Posterior cingulate gyrus (tissue), 11 donors: ENCODE data around the gene NEDD4.
"Not testable (repeated sequence)": the region's sequence is repeated elsewhere in the genome, so short reads cannot be mapped to it uniquely, and the experiment has no call there.

Experiments
- DNase-seq, 10 donors: peaks; one replicate each; pipeline versions ENCODE4 v3.0.0 to v3.0.0-alpha.2; 2020 to 2021; ENCODE audit warnings: mixed read lengths in 3 of 10
- intact Hi-C: fragments of 100-400 bp; cut with DNase I; formaldehyde crosslinking; loops from one replicate; pipeline ENCODE4 v1.15.1; 2023

Gene NEDD4

DNA sequence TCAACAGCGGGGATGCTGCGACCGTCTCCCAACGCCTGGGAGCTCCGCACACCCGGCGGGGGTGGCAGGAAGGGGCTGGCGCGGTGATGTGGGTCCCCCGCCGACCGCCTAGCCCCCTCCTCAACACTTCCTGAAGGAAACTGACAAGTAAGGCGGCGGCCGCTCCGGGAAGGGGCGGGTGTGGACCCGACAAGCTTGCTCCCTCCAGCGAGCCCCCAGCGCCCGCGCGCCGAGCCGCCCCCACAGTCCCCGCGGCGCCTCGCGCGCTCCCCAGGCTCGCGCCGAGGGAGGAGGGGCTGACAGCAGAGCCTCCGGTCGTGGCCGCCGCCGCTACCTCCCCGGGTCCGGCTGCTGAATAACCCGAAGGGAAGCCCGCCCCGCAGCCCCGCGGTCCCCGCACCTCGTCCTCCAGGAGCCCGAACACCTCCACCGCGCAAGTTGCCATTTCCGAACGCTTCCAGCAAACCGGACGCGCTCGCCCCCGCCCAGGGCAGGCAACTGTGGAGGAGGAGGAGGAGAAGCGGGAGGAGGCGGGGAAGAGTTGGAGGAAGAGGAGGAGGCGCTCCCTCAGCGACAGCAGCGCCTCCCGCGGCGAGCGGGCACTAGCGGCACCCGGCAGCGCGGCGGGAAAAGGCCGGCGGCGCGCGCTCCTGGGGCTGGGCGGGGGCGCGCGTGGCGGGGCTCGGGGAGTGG lies at the start of gene NEDD4:
NEDD4 (minus strand) TSS at position 502 of the 693 bp plus-strand sequence; CDS start at position 445, 57 bp downstream.
- DNase-seq: peak; percentile 70 to 97 (median 81)
- intact Hi-C loops: loop anchor here (5.0 kb wide), 1 partner anchor 249 kb away; the partner anchor contains the start of gene RFX7

- DNase-seq: no peak
- intact Hi-C loops: no loop called here
Measured at GRCh38 chr15:56042498-56042897, 49.1 kb upstream of the NEDD4 start.

DNA sequence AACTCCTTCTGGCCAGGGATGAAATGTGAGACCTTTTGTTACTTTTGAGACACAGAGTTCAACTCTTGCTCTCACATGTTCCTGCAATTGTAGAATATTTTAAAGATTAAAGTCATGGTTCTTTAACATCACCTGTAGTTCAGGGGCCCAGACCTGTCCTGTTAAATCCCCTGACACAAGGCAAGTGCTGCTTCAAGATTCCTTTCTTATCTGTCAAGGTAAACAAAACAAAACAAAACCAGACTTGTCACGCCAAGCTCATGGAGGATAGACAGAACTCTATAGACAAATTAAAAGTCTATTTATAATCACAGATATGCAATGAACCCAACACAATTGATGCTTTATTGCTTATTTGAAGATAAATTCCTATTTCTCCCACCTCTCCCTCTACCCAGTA lies 48.6 kb upstream of the NEDD4 start:
- intact Hi-C loops: no loop called here
- DNase-seq: no peak

- intact Hi-C loops: no loop called here
- DNase-seq: no peak
Measured at GRCh38 chr15:56040081-56041035, 46.9 kb upstream of the NEDD4 start.

DNA sequence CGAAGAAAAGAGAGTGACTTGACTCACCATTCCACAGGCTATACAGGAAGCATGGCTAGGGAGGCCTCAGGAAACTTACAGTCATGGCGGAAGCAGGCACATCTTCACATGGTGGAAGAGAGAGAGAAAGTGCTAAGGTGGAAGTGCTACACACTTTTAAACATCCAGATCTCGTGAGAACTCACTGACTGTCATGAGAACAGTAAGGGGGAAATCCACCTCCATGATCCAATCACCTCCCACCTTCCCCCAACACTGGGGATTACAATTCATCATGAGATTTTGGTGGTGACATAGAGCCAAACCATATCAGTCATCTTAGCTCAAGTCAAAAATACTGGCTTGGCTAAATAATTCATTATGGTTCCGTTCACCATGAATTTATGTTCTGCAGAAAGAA lies 45.3 kb upstream of the NEDD4 start:
- intact Hi-C loops: no loop called here
- no peak for DNase-seq

- intact Hi-C loops: no loop called here
Measured at GRCh38 chr15:56038015-56038414, 44.6 kb upstream of the NEDD4 start.

GRCh38 chr15:56036546-56037067 lies 43.2 kb upstream of the NEDD4 start:
- no peak for DNase-seq
- intact Hi-C loops: no loop called here

More at GRCh38 chr15:56038015-56038414, 44.6 kb upstream of the NEDD4 start:
- no peak for DNase-seq

GRCh38 chr15:56035166-56035565 lies 41.8 kb upstream of the NEDD4 start:
- DNase-seq: no peak
- intact Hi-C loops: no loop called here

DNA sequence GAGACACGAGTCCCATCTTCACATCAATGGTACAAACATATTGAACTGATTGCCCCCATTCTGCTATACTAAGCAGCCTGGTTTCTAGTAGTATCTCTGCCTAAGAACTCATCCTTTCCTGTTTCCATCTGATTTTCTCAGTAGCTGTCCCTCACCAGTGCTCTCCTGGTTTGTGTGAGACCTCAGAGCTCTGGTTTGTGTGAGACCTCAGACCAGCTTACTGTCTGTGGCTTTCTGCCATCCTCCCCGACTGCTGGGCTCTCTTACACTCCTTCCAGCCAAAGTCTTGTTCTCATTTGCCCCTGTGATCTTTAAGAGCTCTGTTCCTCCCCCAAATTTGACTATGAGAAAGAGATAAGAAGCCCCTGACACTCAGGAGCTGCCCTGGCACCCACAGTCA lies 41.1 kb upstream of the NEDD4 start:
- intact Hi-C loops: no loop called here
- no peak for DNase-seq

- intact Hi-C loops: no loop called here
- DNase-seq: no peak
Measured at GRCh38 chr15:56032373-56032772, 39.0 kb upstream of the NEDD4 start.

DNA sequence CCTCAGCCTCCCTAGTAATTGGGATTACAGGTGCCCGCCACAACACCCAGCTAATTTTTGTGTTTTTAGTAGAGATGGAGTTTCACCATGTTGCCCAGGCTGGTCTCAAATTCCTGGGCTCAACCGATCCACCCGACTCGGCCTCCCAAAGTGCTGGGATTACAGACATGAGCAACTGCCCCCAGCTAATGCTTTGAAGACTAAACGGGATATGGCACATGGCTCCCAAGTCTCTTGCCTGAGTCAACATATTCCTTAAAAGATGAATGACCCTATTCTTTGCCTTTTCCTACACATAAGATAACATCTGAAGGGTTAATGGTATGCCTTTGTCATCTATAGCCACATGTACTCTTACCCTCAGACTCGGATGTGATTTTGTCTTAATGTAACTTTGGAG lies 38.4 kb upstream of the NEDD4 start:
- no peak for DNase-seq
- intact Hi-C loops: no loop called here

GRCh38 chr15:56031402-56031801 lies 38.0 kb upstream of the NEDD4 start:
- no peak for DNase-seq
- intact Hi-C loops: no loop called here

- intact Hi-C loops: no loop called here
- no peak for DNase-seq
Measured at GRCh38 chr15:56028430-56028829, 35.0 kb upstream of the NEDD4 start.

- DNase-seq, intact Hi-C loops: not testable (repeated sequence)
Measured at GRCh38 chr15:56023160-56023559, 29.7 kb upstream of the NEDD4 start.

DNA sequence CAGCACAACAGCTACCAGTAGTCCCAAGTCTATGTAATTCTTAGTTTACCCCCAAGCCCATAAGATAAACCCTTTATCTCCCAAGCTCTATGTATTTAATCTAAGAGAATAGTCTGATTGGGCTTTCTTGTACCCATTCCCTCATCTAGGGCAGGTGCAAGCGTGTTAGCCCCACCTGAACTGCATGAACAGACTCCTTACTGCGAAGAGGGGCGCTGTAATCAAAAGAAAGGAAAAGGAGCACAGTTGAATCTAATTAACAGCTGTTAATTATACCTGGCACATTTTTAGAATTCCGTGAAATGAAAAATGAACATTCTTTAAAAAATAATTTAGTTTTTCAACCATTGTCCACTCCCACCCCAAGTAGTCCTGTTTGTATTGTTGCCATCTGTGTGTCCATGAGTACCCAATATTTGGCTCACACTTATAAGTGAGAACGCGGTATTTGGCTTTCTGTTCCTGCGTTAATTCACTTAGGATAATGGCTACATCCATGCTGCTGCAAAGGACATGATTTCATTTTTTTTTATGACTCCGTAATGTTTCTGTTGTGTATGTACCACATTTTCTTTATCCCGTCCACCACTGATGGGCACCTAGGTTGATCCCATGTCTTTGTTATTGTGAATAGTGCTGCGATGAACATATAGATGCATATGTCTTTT lies 26.5 kb upstream of the NEDD4 start:
- intact Hi-C loops: no loop called here
- DNase-seq: no peak

GRCh38 chr15:56019060-56019793 lies 25.8 kb upstream of the NEDD4 start:
- intact Hi-C loops: no loop called here
- DNase-seq: no peak

DNA sequence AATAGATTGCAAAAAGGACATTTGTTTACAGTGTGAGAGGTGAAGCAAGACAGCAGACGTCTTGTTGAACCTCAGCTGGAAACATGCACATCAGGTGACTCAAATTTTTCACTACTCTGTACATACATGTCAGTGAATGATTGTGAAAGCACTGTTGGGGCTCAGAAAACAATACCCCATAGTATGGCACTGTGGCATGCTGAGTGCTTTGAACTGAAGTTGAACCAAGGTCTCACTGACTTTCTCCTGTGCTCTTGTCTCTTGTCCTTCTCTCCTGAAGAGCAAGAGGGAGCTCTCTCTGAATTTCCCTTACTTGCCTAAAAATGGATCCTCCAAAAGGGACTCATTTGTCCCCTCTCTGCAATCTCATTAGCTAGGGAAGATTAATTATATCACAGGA lies 24.5 kb upstream of the NEDD4 start:
- no peak for DNase-seq
- intact Hi-C loops: no loop called here

GRCh38 chr15:56017511-56017910 lies 24.1 kb upstream of the NEDD4 start:
- intact Hi-C loops: no loop called here
- no peak for DNase-seq

- intact Hi-C loops: no loop called here
- no peak for DNase-seq
Measured at GRCh38 chr15:56016281-56016680, 22.9 kb upstream of the NEDD4 start.

- DNase-seq: no peak
- intact Hi-C loops: no loop called here
Measured at GRCh38 chr15:56014677-56015076, 21.3 kb upstream of the NEDD4 start.
